Fibroblast of skin of scalp (primary cell): ENCODE measurements around the gene CACNA1H. TPM values are rescaled to one million over a fixed set of nuclear protein-coding genes. Genes with fewer than 3 reads are reported as not detected.
A peak's percentile ranks its signal among the peaks of the same experiment; 100 is the strongest.

ENCODE experiments used
- DNase-seq: peaks from one replicate; pipeline ENCODE4 v3.0.0-alpha.2; 2013
- polyA plus RNA-seq, 2 experiments: library from polyadenylated mRNA; unstranded; fragments of 120-200 nt; gene quantifications; one replicate each; pipeline ENCODE4 v1.2.1, GENCODE V29; 2013; ENCODE audit not compliant: insufficient read length in 2 of 2

Gene CACNA1H
- polyA plus RNA-seq (2013, experiment 1 of 2; ENCODE audit: insufficient read length) = 6.5 TPM
- polyA plus RNA-seq (2013, experiment 2 of 2; ENCODE audit: insufficient read length) = 7.8 TPM

DNA sequence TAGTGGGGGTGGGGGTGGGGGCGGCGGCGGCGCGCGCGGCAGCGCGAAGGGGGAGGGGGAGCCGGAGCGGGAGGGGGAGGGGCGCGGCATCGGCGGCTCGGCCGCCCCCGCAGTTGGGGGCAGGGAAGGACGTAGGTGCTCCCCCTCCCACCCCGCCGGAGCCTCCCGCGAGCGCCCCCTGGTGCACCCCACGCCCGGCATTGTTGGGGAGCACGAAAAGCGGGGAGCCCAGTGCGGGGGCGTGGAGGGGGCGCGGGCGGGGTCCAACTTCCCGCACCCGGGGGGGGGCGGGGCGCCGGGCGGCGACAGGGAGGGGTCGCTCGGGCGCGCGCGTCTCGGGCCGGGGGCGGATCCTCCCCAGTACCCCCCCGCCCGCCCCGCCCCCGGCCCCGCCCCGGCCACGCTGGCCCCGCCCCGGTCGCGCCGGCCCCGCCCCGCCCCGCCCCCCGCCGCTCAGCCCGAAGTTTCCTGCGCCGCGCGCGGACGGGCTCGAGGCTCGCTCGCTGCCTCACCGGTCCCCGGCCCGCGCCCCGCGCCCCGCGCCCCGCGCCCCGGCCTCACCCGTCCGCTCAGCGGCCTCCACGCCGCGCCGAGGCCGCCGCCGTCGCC lies at the start of gene CACNA1H:
CACNA1H (plus strand) TSS at position 456 of the 609 bp plus-strand sequence. CDS start 632 bp downstream, outside the sequence.
- DNase-seq = no peak

- no peak for DNase-seq
Measured at GRCh38 chr16:1103636-1103980, 49.3 kb upstream of the CACNA1H start.

DNA sequence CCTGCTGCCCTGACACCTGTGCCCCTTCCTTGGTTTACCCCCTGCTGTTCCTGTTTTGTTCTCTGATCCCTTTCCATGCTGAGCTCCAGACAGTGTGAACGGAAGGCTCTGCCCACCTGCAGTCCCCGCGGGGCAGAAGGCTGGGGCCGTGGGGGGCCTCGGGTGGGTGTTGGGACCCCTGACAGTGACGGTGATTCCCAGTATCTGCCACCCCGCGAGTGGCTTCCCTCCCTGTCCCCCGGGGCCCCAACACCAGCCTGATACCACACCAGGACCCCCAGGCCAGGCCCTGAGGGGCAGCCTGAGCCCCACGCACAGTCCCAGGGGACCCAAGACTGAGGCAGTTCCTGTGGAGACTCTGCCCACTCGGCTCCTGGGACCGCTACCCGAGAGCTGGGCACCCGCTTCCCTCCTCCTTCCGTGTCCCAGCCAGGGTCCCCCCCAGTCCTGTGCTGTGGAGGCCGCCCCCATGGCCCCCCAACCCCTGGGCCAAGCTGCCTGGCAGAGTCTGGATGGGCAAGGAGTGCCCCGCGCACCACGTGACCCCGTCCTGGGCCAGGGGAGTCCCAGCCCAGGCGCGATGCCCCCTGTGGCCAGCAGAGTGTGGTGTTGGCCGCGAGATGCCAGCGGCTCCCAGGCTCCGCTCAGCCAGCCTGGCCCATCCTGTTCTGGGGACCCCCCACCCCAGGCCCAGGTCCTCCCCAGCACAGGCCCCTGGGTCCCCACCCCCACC lies 46.9 kb upstream of the CACNA1H start:
- peak; percentile 45 for DNase-seq

DNA sequence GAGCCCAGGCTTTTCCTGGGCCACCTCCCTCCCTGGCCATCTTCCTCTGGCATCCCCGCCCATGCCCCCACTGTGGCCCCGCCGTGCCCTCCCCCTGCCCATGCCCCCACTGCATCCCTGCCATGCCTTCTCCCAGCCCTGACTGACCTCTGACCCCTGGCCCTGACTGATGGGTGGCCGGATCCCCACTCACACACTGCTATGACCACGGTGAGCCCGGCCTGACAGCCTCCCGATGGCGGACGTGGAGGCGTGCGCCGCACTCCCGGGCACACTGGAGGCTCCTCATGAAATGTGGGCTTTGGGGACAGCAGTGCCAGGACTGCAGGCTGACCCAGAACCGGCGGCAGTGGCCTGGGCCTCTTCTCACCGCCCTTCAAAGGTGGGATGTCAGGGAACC lies 46.2 kb upstream of the CACNA1H start:
- no peak for DNase-seq

DNA sequence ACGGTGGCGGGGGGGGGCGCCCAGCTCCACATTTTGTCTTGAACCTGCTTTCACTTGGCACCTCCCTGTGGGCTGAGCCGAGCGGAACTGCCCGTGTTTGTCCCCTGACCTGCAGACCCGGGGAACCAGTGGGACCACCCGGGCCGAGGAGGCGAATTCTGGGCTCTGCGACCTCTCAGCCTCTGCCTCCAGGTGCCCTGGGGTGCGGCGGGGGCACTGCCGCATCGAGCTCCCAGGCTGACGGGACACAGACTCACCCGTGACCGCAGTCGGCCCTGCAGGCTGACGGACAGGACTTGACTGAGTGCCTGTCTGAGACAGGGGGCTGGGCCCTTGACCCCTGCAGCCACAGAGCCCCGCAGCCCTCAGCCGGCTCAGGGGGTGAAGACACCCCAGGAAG lies 45.8 kb upstream of the CACNA1H start:
- DNase-seq = no peak

- no peak for DNase-seq
Measured at GRCh38 chr16:1107731-1108130, 45.2 kb upstream of the CACNA1H start.

DNA sequence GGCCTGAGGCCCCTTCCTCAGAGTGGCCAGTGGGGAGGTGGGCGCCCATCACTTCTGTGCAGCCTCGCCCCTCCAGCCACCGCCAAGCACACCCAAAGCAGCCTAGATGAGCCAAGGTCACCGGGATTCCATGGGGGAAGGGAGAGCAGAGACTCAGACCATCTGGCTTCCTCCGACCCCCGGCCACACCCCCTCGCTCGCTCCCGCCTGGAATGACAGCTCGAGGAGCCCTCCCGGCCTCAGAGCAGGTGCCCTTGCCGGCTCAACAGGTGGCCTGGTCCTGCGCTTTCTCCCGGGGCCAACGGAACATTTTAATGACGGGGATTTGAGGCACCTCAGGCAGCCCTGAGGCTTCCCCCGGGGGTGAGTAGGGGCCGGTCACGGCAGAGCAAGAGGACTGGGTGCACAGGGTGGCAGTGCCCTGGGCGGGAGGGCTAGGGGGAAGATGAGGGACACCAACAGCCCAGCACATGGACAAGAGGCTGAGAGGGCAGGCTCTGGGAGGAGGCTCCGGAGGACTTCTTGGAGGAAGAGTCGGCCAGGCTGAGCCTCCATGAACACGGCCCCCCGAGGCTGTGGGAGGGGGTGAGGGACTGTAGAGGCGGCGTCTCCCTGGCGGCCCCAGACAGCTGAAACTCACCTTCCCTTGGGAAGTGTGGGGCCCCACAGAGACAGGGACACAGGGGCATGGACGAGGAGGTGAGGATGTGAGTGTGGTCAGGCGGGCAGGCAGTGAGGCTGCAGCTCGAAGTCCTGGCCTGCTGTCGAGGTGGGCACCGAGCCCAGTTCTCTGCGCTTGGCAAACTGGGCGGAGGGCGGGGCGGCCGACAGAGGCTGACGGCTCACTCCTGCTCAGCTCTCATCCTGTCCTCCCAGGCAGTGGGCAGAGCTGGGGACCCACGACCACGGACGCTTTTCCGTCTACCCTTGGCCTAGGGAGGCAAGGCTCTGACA lies 44.3 kb upstream of the CACNA1H start:
- no peak for DNase-seq

DNA sequence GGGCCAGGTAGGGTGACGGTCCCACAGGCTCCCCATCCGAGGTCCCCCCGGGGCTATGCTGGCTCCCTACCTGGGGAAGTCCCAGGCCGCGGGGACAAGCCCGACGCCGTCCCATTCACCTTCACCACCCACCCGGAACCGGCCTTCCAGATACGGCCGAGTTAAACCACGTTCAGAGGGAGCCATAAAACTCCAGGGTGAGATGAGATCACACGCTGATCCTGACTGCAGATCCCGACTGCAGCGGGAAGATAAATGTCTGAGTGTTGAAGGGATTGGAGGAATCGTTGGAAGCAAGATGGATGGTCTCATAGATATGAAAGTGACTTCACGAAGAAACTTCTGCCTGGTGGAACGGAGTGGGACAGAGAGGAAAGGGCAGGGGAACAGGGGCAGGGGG lies 43.3 kb upstream of the CACNA1H start:
- no peak for DNase-seq

DNA sequence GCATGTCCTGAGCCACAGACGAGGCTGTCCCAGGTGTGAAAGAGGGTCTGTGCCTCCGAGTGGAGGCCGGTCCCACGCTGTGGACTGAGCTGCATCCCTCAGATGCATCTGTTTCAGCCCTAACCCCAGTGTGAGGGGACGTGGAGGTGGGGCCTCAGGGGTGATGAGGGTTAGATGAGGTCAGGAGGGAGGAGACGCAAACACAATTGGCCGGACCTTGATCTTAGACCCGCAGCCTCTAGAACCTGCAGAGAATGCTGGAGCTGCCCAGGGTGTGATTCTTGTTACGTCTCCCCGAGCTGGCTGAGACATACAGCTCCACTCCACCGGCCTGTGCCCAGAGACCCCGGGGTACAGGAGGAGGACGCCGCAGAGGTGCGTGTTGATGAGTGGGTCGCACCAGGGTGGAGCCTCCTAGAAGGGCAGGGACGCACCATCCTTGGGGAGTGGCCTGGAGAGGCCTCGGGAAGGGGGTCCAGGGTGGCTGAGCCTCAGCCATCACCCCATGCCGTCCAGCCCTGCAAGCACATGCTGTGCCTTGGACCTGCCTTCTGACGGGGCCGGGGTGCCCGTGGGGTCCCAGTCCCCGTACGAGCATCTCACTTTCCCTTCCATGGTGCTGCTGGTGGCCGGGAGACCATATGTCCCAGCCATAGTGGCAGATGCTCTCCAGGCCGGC lies 40.3 kb upstream of the CACNA1H start:
- no peak for DNase-seq

- no peak for DNase-seq
Measured at GRCh38 chr16:1113489-1113888, 39.4 kb upstream of the CACNA1H start.

GRCh38 chr16:1113889-1114526 lies 38.9 kb upstream of the CACNA1H start:
- no peak for DNase-seq

DNA sequence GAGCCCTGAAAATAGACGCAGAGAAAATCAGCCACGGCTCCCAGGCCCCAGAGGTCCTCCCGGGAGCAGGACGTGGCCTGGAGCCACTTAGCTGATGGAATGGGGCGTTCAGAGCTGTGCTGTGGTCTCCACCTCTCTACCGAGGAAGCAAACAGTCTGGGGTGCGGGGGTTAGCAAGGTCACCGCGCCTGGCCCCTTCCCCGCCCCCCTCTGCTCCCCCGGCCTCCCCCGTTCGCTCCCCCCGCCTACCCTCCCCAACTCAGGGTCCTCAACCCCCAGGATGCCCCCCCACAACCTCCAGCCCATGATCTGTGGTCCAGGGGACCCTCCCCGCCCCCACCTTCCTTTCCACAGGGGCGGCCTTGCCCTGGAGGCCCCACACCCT lies 36.2 kb upstream of the CACNA1H start:
- no peak for DNase-seq

DNA sequence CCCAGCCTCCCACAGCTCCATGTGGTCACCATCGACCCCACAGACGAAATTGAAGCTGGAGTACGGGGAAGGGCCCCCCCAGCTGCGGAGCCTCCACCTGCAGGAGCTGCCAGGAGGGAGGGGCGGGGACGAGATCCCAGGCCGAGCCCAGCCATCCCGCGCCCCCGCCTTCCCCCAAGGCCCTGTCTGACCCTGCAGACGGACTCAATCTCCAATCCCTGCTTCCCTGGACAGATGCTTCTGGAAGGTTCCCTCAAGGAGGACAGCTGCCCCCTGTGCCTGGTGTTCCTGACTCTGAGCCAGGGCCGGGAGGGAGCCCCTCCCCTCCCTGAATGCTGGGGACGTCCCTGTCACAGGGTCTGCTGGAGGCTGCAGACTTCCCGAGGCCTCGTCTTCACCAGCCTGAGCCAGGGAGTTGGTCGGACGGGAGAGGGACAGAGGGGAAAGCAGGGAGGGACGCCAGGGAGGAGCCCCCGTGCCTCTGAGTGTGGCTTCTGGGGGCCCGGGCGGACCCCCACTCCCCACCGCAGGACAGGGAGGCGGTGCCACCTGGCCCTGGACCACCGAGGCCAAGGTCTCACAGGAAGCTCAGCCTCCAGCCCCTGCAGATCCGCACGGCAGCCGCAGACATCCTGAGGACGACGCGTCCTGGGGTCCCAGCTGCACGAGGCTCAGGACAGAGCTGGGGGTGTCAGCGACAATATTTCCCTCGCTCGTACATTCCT lies 35.6 kb upstream of the CACNA1H start:
- DNase-seq = no peak

DNA sequence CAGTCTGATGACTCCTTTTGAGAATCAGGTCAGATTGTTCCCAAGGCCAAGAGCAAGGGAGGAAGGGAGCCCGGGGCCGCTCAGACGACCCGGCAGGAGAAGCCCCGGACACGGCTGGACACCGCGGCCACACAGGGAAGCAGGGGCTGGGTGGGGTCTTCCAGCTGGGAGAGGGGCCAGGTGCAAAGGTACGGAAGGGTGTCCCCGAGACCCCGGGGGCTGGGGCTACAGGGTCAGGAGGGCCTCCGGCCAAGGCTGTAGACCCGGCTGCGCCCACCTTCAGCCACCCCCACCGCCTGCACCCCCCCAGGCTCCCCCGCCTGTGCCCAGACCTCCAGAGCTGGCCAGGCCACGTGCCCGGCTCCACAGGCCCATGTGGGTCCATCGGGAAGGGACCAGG lies 35.0 kb upstream of the CACNA1H start:
- no peak for DNase-seq

DNA sequence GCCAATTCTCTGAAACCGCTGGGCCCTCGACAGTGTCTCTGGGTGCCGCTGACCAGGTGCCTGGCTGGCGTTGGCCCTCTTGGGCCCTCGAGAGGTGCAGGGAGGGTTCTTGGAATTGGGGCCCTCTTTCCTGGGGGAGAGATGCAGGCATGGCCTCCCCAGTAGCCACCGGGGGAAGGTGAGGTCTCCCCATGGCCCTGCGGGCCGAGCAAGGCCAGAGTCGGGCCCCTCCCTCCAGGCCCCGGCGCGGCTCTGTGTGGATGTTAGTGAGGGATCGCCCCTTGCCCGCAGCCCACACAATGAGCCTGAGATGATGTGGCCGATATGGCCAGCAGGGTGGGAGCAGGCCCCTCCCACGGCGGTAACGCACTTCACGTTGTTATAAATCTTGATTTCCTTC lies 33.8 kb upstream of the CACNA1H start:
- DNase-seq = no peak

DNA sequence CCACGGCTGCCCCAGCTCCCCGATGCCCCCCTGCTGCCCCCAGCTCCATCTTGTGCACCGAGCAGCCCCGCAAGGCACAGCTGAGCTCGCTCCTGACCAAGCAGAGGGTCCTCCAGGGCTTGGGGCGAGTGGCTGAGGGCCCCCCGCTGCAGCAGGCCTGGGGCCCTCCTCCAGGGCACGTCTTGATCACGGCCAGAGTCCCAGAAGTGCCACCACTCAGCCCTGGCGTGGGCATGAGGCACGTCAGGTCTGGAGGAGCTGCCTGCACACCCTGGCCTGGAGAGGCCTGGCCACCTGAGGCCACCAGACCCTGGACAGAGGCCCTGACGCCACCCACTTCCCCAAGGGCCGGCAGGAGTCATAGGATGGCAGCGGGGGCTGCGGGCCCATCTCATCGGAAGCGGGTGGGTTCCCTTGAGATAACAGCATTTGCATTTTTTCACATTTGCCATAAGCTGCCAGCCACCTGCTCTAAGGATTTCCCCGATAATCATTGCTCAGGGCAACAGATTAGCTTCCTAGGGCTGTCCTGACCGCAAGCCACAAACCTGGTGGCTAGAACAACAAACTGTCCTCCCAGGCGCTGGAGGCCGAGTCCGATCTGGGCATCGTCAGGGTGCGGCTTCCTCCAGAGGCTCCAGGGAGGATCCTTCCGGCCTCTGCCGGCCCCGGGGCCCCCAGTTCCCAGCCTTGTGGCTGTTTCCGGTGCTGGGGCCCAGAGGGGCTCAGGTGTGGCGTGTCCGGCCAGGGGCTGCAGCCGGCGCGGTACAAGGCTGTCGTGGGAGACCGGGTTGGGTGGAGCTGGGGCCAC lies 32.9 kb upstream of the CACNA1H start:
- DNase-seq = no peak

DNA sequence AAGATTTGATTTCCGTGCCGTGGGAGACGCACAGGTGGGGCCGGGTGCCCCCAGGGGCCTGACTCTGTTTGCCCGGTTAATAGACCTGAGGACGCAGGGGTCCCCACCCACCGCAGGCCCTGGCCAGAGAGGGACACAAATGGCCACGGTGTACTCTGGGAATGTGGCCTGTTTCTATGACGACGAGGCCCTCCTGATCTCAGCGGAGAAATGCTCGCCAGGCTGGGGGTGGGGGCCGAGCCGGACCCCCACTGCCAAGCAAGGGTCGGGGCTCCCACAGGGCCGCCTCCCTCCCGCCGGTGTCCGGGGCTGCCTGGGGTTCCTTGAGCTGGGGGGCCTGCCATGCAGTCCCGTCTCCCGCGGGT lies 32.3 kb upstream of the CACNA1H start:
- DNase-seq = no peak

- DNase-seq = no peak
Measured at GRCh38 chr16:1121009-1121408, 31.9 kb upstream of the CACNA1H start.

DNA sequence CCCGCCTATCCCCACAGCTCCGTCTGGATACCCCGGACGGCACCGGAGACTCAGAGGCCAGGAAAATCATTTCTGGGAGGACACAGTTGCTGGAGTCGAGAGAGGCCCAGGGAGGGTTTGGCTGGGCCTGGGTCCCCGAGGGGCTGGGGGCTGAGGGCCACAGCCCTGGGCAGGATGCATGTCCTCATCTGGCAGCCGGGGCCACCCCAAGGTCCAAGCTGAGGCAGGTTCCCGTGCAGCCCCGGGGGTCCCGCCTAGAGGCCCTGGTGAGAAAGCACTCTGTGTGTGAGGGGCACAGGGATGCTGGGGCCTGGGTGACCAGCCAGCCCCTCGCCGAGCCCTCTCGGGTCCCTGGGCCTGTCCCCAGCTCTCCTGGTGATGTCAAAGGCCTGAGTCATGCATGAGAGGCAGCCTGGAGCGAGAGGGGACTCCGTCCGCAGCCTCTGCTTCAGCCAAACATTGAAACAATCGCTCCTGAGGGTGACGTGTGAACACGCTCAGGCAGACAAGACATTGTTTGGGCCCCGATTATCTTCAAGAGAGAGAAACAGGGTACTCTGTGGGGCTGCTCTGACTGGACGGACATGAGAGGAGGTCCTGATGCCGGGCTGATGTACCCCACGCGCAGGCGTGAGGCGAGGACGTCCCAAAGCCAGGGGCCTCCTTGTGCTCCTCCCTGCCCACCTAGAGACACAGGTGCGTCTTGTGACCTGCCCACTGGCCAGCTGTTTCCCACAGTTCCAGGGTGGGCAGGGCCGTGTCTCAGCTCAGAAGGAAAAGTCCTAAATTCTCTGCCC lies 31.1 kb upstream of the CACNA1H start:
- no peak for DNase-seq

DNA sequence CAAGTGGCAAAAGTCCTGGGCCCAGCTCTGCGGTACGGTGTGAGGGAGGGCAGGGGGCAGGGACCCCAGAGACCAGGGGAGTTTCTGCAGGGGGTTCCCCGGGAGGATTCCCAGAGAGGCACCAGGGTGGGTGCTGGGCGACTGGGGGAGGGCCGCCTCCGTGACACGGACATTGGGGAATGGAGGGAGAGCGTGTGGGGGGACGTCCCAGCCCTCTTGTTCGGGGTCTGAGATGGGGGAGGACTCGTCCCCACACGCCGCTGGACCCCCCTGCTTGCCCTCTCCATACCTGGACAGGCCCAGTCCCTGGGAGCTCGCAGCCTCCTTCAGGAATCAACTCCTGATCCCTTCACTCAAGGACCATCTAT lies 30.5 kb upstream of the CACNA1H start:
- no peak for DNase-seq
